Inflammatory macrophage treated with lipopolysaccharide for 4 hours (primary cell): ENCODE measurements around the gene RESP18.
"Not testable (repeated sequence)": the region's sequence is repeated elsewhere in the genome, so short reads cannot be mapped to it uniquely, and the experiment has no call there.

Source experiments
- DNase-seq: peaks from one replicate; pipeline ENCODE4 v3.0.0-alpha.2; 2020

RESP18 gene

DNA sequence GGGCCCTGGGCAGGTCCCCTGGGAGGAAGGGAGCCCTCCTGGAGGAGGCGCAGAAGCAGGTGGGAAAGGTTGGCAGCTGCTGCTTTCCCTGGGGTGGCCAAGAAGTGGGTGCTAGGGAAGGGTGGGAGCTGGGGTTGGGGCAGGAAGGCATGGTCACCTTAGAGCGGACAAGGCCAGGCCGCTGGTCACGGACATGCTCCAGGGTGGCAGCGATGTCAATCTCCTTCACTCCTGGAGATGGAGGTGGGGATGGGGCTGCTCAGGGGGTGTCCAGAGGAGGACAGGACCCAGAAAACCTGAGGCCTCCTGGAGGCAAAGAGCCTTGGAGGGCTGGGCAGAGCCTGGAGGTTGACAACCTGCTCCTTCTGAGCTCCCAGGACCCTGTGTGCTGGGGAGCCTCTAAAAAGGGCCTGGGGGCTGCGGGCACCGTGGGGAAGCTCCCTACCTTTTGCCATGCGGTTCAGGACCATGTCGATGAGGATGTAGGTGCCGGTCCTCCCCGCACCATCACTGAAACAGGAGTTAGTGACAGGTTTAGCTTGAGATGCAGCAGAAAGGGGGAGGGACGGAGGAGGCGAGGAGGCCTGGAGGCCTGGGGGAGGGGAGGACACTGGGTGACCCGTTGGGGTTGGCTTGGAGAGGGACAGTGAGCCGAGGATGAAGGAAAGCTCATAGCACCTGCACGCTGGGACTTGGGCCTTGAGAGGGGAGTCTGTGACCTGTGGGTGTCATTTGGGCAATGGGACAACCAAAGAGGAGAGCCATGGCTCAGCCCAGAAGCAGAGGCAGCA is 42.0 kb downstream of the RESP18 start:
- no peak for DNase-seq

GRCh38 chr2:219289537-219290361 is 42.8 kb downstream of the RESP18 start:
- DNase-seq = no peak

DNA sequence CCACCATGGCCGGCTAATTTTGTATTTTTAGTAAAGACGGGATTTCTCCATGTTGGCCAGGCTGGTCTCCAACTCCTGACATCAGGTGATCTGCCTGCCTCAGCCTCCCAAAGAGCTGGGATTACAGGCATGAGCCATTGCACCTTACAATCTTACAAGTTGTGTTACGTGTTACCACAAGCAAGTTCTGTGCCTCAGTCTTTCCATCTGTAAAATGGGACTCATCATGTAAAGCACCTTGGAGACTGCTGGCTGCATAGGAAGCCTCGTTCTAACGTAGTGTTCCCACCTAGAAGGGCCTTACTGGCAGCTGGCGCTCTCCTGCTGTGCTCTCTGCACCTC is 43.4 kb downstream of the RESP18 start:
- no peak for DNase-seq

- no peak for DNase-seq
Observed at GRCh38 chr2:219287580-219288265, 44.8 kb downstream of the RESP18 start.

GRCh38 chr2:219287116-219287440 is 45.5 kb downstream of the RESP18 start:
- not testable (repeated sequence) for DNase-seq

DNA sequence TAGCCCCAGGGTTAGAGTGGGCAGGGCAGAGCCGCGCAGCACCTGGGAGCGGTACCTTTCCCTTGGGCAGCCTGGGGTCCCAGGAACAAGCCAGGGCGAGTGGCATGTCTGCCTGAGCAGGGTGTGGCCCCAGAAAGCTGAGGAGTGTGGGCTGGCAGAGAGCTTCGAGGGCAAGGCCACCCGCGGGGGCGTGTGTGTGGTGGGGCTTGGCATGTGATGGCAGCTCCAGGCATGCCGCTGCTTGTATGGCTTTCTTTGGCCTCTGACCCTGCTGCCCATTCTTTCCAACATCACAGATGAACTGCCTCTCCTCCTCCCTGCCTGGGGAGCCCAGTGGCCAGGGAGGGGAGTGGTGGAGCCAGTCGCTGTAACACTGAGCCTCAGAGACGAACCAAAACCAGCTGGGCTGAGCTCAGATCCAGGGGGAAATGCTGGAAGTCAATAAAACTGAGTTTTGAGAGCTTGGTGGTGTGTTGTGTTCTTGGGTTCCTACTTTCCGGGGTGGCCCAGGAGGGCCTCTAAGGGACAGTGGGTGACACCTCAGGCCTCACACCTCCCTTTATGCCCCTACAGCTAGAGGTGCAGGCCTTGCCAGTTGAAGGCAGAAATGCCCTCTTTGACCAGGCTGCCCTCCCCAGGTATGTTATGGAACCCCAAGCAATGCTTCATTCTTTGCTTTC is 46.0 kb downstream of the RESP18 start:
- no peak for DNase-seq

- DNase-seq = no peak
Observed at GRCh38 chr2:219285894-219286425, 46.6 kb downstream of the RESP18 start.

GRCh38 chr2:219285373-219285735 is 47.2 kb downstream of the RESP18 start:
- no peak for DNase-seq

- no peak for DNase-seq
Observed at GRCh38 chr2:219284501-219285372, 47.8 kb downstream of the RESP18 start.

- no peak for DNase-seq
Observed at GRCh38 chr2:219282943-219283581, 49.5 kb downstream of the RESP18 start.

- no peak for DNase-seq
Observed at GRCh38 chr2:219282375-219282774, 50.2 kb downstream of the RESP18 start.

DNA sequence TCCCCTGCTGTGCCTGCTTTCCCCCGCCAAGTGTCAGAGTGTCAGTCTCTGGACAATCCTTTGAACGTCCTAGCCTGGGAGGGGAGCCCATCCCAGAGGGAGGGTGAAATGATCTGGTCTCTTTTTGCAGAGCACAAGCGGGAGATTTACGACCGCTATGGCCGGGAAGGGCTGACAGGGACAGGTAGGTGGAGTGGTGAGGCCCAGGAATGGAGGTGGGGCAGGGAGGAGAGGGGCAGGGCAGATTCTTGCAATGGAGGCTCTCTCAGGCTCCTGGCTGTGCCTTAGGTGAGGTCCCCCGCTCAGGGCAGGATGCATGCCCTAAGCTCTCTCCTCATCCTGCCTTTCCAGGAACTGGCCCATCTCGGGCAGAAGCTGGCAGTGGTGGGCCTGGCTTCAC is 51.0 kb downstream of the RESP18 start:
- no peak for DNase-seq

GRCh38 chr2:219280651-219281050 is 51.9 kb downstream of the RESP18 start:
- DNase-seq = no peak

DNA sequence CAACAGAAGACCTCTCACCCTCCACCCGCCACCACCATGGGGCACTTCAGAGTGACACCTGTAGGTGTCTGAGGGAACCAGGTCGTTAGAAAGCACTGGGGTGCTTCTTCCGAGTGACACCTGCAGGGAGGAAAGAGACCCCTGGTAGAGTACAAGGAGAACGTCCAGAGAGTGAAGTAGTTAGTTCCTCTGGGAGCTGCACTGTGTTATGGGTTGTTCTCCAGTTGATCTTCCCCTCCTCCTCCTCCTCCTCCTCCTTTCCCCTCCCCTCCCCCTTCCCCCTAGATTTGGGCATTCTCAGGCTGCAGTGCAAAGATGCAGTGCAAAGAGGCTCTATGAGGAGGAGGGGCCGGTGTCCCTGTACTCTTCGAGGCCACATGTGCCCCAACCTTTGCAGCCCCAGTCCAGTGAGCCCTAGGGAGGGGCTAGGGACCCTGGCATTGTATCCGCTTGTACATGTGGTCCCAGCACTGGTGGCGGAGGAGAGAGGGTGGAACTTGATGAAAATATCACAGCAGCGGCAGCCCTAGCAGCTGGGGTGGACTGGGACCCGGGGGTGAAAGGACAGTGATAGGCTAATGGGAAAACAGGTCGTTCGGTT is 52.5 kb downstream of the RESP18 start:
- no peak for DNase-seq

DNA sequence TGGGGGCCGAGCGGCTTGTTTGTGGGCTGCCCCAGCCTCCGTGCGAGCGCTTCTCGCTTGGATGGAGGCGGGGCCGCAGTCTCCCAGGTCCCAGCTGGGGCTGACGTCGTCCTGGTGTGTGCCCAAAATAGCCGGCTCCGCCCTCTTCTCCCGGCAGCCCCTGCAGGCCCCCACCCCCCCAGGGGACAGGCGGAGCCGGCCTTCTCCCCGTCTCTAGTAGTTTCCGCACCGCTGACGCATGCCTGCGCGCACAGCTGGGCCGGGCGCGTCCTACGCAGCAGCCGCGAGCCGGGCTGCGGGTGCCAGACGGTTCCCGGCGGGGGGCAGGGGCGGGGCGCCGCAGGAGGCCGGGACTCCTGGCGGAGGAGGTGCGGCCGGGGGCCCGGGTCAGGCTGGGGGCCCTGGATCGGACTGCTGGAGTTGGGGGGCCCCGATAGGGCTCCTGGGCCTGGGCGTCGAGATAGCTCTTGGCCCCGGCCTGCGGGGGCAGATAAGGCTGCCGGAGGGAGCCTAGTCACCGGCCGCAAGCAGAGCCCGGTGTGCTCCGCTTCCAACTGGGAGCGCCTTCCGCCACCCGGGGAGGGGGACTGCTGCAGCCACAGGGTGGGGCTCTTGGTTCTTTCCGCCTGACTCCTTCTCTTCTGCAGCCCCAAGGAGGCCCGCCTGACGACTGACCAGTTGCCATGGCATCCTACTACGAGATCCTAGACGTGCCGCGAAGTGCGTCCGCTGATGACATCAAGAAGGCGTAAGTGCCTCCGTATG is 53.2 kb downstream of the RESP18 start, which contains the start of gene DNAJB2:
TSS of gene DNAJB2 (plus strand) at position 216 of the 765 bp plus-strand sequence. CDS start at position 684, 468 bp downstream.
- DNase-seq = peak; percentile 100

DNA sequence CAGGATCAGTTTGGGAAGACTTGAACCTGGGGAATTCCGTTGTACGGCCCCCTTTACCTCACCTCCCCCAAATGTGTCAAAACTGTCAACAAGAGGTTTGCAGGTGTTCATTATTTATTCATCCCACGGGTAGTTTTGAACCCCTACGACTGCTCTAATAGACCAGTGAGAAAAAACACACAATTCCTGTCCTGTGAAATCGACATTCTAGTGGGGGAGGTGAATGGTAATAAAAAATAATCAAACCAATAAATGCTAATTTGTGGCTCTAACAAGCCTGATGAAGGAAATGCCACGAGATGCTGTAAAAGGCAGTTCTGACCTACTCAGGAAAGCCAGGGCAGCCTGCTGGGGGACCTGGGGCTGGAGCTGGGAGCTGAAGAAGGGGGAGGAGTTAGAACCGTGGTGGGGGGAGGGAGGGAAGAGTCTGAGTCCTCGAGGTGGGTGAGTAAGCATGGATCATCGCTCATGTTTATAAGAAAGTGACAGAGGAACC is 53.8 kb downstream of the RESP18 start:
- no peak for DNase-seq

- peak; percentile 55 for DNase-seq
Observed at GRCh38 chr2:219277703-219278654, 54.6 kb downstream of the RESP18 start.
